Neutrophil (primary cell): ENCODE measurements around the gene SNX14.
A peak's percentile ranks its signal among the peaks of the same experiment; 100 is the strongest.

ENCODE experiments used
- H3K27ac ChIP-seq: fragments of 200-600 bp; sonication (generic); 2 replicates; pipeline ENCODE4 v1.5.1; 2016; ENCODE audit warnings: mild to moderate bottlenecking, moderate library complexity
- H3K27me3 ChIP-seq: fragments of 200-600 bp; sonication (generic); 2 replicates; pipeline ENCODE4 v1.6.0; 2016; ENCODE audit warnings: mild to moderate bottlenecking
- H3K36me3 ChIP-seq: fragments of 200-600 bp; sonication (generic); 2 replicates; pipeline ENCODE4 v1.5.1; 2017
- H3K4me1 ChIP-seq, 2 experiments: fragments of 200-600 bp in 1 of 2; sonication (generic) in 1 of 2; 1 replicate in 1 of 2; 2 replicates in 1 of 2; pipeline versions ENCODE4 v1.5.1 to v1.6.1; 2013 to 2016; ENCODE audit warnings: low read depth in 1 of 2, low read length in 1 of 2, mild to moderate bottlenecking in 1 of 2, moderate library complexity in 1 of 2; ENCODE audit not compliant: control insufficient read depth in 1 of 2, insufficient read depth in 1 of 2
- H3K4me3 ChIP-seq, 2 experiments: fragments of 200-600 bp in 1 of 2; sonication (generic) in 1 of 2; 1 replicate in 1 of 2; 2 replicates in 1 of 2; pipeline ENCODE4 v1.5.1; 2013 to 2016; ENCODE audit warnings: low read depth in 1 of 2, low read length in 1 of 2, mild to moderate bottlenecking in 1 of 2, moderate library complexity in 1 of 2
- H3K9me3 ChIP-seq: fragments of 200-600 bp; sonication (generic); 2 replicates; pipeline ENCODE4 v1.5.1; 2016
- CTCF ChIP-seq: fragments of 200-600 bp; sonication (generic); IDR thresholded peaks from 2 replicates; pipeline ENCODE4 v1.5.1; 2016; ENCODE audit warnings: antibody characterized with exemption

The SNX14 gene

DNA sequence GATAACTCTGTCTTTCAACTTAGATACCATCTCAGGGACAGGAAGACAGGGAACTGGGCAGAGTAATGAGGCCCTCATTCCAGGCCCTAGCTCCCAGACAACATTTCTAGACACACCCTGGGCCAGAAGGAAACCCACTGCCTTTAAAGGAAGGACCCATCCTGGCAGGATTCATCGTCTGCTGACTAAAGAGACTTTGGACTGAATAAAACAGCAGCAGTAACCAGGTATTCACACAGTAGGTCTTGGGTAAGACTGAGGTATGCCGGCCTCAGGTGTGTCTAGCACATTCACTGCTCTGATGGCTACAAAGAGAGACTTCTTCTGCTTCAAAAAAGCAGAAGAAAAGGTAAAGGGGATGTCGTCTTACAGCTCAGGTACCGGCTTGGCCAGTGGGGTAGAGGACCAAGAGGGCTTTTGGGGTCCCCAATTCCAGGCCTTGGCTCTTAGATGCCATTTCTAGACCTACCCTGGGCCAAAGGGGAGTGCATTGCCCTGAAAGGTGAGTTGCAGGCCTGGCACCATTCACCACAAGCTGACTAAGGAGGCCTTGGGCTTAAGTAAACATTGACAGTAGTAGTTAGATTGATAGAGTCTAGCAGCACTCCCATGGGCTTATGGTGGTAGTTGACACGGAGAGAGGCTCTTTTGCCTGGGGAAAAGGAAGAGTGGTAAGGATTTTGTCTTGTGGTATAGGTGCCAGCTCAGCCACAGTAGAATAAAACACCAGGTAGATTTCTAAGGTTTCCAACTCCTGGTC is 13.4 kb downstream of the SNX14 start:
- no peak for TF ChIP-seq CTCF
- Histone ChIP-seq H3K4me3 (no peak overlapping the region), H3K27me3 (no peaks in the 10 kb centered on the region), H3K27ac (no peak overlapping the region), H3K9me3 (peaks cover 4% of the 10 kb centered on the region), H3K4me1 (peaks cover 6 to 10% of the 10 kb centered on the region in 2 experiments), H3K36me3 (no peaks in the 10 kb centered on the region)

DNA sequence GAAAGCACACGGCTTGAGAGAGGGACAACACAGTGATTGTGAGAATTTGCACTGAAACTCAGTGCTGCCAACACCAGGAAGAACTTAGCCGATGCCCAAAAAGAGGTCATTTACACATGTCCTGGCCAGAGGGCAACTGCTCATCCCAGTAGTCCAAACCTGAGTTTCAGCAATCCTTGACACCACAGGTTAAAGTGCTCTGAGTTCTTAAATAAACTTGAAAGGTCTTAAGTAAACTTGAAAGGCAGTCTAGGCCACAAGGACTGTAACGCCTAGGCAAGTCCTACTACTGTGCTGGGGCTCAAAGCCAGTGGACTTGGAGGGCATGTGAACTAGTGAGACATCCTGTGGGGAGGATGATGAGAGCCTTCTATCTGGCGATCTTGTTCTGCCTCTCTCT is 14.1 kb downstream of the SNX14 start:
- peaks cover 6 to 9% of the 10 kb centered on the region in 2 experiments for H3K4me1 ChIP-seq
- peaks cover 4% of the 10 kb centered on the region for H3K9me3 ChIP-seq
- TF ChIP-seq CTCF, result no peak
- no peak overlapping the region for H3K4me3 ChIP-seq
- H3K27me3 ChIP-seq, result no peaks in the 10 kb centered on the region
- no peaks in the 10 kb centered on the region for H3K36me3 ChIP-seq
- no peak overlapping the region for H3K27ac ChIP-seq

GRCh38 chr6:85576476-85576875 is 17.2 kb downstream of the SNX14 start:
- no peak for TF ChIP-seq CTCF
- H3K9me3 ChIP-seq, result no peaks in the 10 kb centered on the region
- H3K4me1 ChIP-seq, result peaks cover 6 to 9% of the 10 kb centered on the region in 2 experiments
- H3K36me3 ChIP-seq, result peaks cover 4% of the 10 kb centered on the region
- peak overlapping the region; percentile 16 for H3K27ac ChIP-seq
- no peak overlapping the region for H3K4me3 ChIP-seq
- H3K27me3 ChIP-seq, result no peaks in the 10 kb centered on the region

GRCh38 chr6:85574932-85575598 is 18.6 kb downstream of the SNX14 start:
- Histone ChIP-seq H3K4me1 (peaks cover 6 to 9% of the 10 kb centered on the region in 2 experiments), H3K4me3 (no peak overlapping the region), H3K9me3 (no peaks in the 10 kb centered on the region), H3K36me3 (peaks cover 7% of the 10 kb centered on the region), H3K27me3 (no peaks in the 10 kb centered on the region), H3K27ac (no peak overlapping the region)
- TF ChIP-seq CTCF, result no peak

DNA sequence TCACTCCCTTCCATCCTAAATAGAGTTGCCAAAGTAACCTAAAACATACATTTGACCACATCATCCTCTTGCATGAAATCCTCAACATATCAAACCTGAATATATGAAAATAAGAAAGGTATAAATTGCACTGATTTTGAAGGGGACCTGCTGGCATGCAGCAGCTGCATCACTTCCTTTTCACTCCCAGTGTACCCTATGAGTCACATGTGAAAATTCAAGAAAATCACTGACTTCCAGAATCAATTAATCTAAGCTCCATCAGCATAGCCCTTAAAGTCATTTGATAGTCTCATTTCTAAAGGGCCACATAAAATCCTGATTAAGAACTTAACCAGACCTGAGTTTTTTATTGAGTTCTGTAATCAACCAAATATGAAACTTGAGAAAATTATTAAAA is 24.3 kb downstream of the SNX14 start:
- Histone ChIP-seq H3K4me3 (no peak overlapping the region), H3K27ac (no peak overlapping the region), H3K27me3 (no peaks in the 10 kb centered on the region), H3K9me3 (no peaks in the 10 kb centered on the region), H3K4me1 (no peaks in the 10 kb centered on the region), H3K36me3 (peaks cover 20% of the 10 kb centered on the region)
- no peak for TF ChIP-seq CTCF
